Measurements from ENCODE around the gene MT1A. TPM values are rescaled to one million over a fixed set of nuclear protein-coding genes. Genes with fewer than 3 reads are reported as not detected.

Gene MT1A
- total RNA-seq, 1 donor from 2014 or later = not detected

DNA sequence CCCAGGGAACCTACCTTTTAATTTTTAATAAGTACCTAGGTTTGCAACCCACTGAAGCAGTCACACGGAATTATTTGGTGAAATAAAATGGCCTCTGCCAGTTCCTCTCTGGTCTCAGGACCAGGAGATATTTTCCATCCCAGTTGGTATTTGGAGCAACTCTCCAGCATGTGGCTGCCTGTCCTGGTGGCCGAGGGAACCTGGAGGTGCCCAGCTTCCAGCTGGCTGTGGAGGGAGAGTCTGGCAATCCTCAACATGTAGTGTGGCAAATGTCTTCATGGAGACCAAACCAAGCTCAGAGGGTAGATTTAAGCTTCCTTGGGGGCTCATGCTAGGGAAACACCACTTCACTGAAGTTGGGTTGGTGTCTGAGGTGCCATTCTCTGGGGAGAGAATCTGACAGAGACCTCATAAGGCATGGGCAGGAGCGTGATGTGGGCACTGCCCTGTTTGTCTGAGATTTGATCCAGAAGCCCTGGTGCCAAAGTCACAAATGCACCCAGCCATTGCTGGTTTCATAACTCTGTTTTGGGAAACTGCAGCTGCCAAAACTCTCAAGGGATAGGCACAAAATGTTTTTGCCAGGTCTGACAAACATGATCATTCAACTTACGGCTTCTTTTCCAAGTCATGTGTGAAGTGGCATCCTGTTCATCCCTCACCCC is 46.6 kb downstream of the MT1A start:
- H3K27me3 Mint-ChIP-seq (ENCODE audit: low read depth) = no peaks in the 10 kb centered on the region

DNA sequence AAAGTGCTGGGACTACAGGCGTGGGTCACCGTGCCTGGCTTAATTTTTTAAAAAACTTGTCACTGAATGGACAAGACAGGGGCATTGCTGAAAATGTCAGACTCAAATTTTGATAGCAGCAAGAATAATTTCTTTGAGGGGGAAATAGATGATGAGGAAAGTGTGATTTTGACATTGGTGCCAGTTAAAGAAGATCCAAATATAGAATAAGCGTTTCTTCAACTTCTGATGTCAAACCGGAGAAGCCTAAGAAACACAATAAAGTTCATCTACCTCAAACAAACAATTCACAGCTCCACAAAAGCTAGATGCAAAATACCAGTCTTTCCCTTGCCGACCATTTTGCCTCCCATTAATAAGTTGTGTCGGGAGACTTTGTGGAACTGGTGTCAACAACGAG is 48.3 kb downstream of the MT1A start:
- no peak overlapping the region for H3K4me3 Mint-ChIP-seq (ENCODE audit: unreplicated experiment)
- no peak overlapping the region for H3K27ac Mint-ChIP-seq (ENCODE audit: unreplicated experiment)
- no peak for DNase-seq (ENCODE audit: low spot score)
- H3K36me3 Mint-ChIP-seq (ENCODE audit: low read depth) = peaks cover 8% of the 10 kb centered on the region
- no peaks in the 10 kb centered on the region for H3K27me3 Mint-ChIP-seq (ENCODE audit: low read depth)
- peaks cover 19% of the 10 kb centered on the region for H3K9me3 Mint-ChIP-seq (ENCODE audit: low read depth)
- H3K4me1 Mint-ChIP-seq (ENCODE audit: low read depth) = peaks cover 46% of the 10 kb centered on the region
- TF ChIP-seq, protein P1, sequence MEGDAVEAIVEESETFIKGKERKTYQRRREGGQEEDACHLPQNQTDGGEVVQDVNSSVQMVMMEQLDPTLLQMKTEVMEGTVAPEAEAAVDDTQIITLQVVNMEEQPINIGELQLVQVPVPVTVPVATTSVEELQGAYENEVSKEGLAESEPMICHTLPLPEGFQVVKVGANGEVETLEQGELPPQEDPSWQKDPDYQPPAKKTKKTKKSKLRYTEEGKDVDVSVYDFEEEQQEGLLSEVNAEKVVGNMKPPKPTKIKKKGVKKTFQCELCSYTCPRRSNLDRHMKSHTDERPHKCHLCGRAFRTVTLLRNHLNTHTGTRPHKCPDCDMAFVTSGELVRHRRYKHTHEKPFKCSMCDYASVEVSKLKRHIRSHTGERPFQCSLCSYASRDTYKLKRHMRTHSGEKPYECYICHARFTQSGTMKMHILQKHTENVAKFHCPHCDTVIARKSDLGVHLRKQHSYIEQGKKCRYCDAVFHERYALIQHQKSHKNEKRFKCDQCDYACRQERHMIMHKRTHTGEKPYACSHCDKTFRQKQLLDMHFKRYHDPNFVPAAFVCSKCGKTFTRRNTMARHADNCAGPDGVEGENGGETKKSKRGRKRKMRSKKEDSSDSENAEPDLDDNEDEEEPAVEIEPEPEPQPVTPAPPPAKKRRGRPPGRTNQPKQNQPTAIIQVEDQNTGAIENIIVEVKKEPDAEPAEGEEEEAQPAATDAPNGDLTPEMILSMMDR (IDR thresholded peaks at IDR 0.05) = no peak

More for the DNA sequence above, 46.6 kb downstream of the MT1A start:
- Mint-ChIP-seq H3K9me3 (ENCODE audit: low read depth) (peaks cover 15% of the 10 kb centered on the region), H3K4me3 (ENCODE audit: unreplicated experiment) (no peak overlapping the region), H3K27ac (ENCODE audit: unreplicated experiment) (no peak overlapping the region), H3K36me3 (ENCODE audit: low read depth) (peaks cover 8% of the 10 kb centered on the region), H3K4me1 (ENCODE audit: low read depth) (peaks cover 45% of the 10 kb centered on the region)
- DNase-seq (ENCODE audit: low spot score) = no peak
- TF ChIP-seq, protein P1 (IDR thresholded peaks at IDR 0.05) = no peak

DNA sequence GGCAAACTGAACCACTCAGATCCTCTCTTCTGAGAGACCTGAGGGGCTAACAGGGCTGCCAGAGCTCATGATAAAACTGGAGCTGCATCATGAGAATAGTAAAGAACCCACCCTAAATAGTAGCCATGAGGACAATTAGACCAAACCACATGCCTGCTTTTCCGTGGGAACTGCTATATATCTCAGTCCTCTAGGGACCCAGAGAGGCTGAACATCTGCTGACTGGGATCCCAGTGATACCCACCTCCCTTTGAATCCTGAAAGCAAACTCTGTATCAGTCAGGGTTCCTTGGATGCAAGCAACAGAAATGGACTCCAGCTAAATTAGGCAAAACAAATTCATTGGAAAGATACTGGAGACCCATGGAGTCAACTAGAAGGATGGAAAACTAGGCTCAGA is 50.3 kb downstream of the MT1A start:
- H3K36me3 Mint-ChIP-seq (ENCODE audit: low read depth) = peaks cover 8% of the 10 kb centered on the region
- no peaks in the 10 kb centered on the region for H3K27me3 Mint-ChIP-seq (ENCODE audit: low read depth)
- peaks cover 19% of the 10 kb centered on the region for H3K9me3 Mint-ChIP-seq (ENCODE audit: low read depth)
- peaks cover 36% of the 10 kb centered on the region for H3K4me1 Mint-ChIP-seq (ENCODE audit: low read depth)
- H3K4me3 Mint-ChIP-seq (ENCODE audit: unreplicated experiment) = no peak overlapping the region
- DNase-seq (ENCODE audit: low spot score) = no peak
- TF ChIP-seq, protein P1 (IDR thresholded peaks at IDR 0.05) = no peak
- H3K27ac Mint-ChIP-seq (ENCODE audit: unreplicated experiment) = no peak overlapping the region

DNA sequence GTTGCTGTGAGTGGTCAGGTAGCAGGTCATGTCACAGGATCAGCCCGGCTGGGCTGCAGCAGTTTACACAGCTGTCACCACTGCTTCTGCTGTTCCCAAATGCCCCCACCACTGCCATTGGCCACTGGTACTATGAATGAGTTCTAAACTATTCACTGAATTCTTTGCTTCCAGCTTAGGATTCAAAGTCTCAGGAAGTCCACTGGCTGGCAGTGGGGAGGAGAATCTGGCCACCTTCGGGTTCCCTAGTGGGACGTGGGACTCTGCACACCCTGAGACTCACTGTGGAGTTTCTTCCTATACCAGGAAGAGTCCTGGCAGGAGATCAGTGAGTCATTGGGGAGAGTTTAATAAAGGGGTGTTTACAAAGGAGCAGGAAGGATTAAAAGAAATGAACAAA is 50.7 kb downstream of the MT1A start:
- DNase-seq (ENCODE audit: low spot score) = no peak
- peak overlapping the region; percentile 42 for H3K27ac Mint-ChIP-seq (ENCODE audit: unreplicated experiment)
- H3K36me3 Mint-ChIP-seq (ENCODE audit: low read depth) = peaks cover 8% of the 10 kb centered on the region
- TF ChIP-seq, protein P1 (IDR thresholded peaks at IDR 0.05) = no peak
- H3K4me3 Mint-ChIP-seq (ENCODE audit: unreplicated experiment) = no peak overlapping the region
- peaks cover 19% of the 10 kb centered on the region for H3K9me3 Mint-ChIP-seq (ENCODE audit: low read depth)
- H3K27me3 Mint-ChIP-seq (ENCODE audit: low read depth) = no peaks in the 10 kb centered on the region
- peaks cover 32% of the 10 kb centered on the region for H3K4me1 Mint-ChIP-seq (ENCODE audit: low read depth)

Other genes with a start within 250 kb of the MT1A start
- gene AMFR, start 213.1 kb upstream of the MT1A start, total RNA-seq = 95.4 to 104 TPM (median 99.0 TPM) in 3 replicates
- 69.0 to 80.5 TPM (median 72.7 TPM) in 3 replicates for gene NUDT21, start 187.3 kb upstream of the MT1A start, total RNA-seq
- gene OGFOD1, start 187.1 kb upstream of the MT1A start, total RNA-seq = 62.6 to 68.6 TPM (median 62.9 TPM) in 3 replicates
- gene BBS2, start 118.6 kb upstream of the MT1A start, total RNA-seq = 32.6 to 47.0 TPM (median 36.9 TPM) in 3 replicates
- not detected in 3 replicates for gene MT4, start 73.6 kb upstream of the MT1A start, total RNA-seq
- 0.77 TPM in 1 of 3 replicates, not detected in the others for gene MT3, start 49.1 kb upstream of the MT1A start, total RNA-seq
- gene MT2A, start 30.1 kb upstream of the MT1A start, total RNA-seq = 160 to 407 TPM (median 183 TPM) in 3 replicates
- gene MT1E, start 12.9 kb upstream of the MT1A start, total RNA-seq = 23.2 to 35.8 TPM (median 31.4 TPM) in 3 replicates
- gene MT1M, start 6.0 kb upstream of the MT1A start, total RNA-seq = 0.35 to 0.59 TPM in 2 of 3 replicates, not detected in the other
- not detected in 3 replicates for gene MT1B, start 13.2 kb downstream of the MT1A start, total RNA-seq
- gene MT1F, start 19.3 kb downstream of the MT1A start, total RNA-seq = 2.6 to 5.8 TPM (median 4.4 TPM) in 3 replicates
- gene MT1G, start 29.4 kb downstream of the MT1A start, total RNA-seq = 1.1 TPM in 2 of 3 replicates, not detected in the other
- gene MT1H, start 31.1 kb downstream of the MT1A start, total RNA-seq = not detected in 3 replicates
- gene MT1X, start 43.8 kb downstream of the MT1A start, total RNA-seq = 36.6 to 136 TPM (median 44.7 TPM) in 3 replicates
- gene NUP93, start 91.5 kb downstream of the MT1A start, total RNA-seq = 48.6 to 86.9 TPM (median 50.0 TPM) in 3 replicates
- not detected in 3 replicates for gene SLC12A3, start 226.5 kb downstream of the MT1A start, total RNA-seq

Measured in chondrocyte (in vitro differentiated cells).